ENCODE data around the gene GPR75.

The GPR75 gene

DNA sequence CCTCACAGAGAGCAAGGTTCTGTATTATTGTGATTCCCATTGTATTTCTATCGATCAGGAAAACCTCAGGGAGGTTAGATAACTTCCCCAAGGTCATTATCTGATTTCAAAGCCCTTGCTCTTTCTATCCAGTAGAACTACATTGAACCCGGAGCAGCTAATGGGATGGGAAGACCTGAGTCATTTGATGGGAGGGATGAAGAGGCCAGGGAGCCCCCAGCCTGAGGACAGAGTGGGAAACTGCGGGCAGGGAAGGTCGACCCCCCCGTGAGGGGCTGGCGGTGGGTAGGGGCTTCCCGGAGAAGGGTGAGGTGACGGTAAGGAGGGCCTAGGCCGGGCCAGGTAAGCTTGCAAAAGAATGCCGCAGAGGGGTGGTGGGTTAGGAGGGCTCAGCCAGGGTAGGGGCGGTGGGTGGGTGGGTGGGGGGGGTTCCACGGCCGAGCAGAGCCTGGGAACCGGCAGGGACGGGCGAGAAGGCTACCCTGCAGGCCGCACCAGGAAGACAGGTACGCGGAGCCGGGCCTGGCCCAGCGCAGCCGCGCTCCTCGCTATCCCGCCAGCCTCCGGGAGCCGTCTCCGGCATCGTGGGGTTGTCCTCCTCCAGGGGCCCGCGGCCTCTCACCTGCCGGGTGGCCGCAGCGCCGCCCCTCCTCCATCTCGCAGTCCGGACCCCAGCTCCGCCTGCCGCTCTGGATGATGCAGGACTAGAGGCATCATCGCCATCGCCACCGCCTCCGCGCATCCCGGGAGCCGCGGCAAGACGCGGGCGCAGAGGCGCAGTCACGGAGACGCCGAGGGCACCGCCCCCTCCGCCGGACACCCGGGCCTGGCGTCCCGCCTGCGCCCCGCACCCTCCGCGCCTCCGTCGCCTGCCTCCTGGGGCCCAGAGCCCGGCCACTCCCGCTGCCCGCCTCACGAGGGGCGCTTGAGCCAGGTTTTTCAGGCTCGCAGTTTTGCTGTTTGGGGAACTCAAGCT is at the start of gene GPR75:
GPR75 (minus strand) TSS at position 762 of the 976 bp plus-strand sequence. CDS start 5,211 bp downstream, outside the sequence.
- no peak for ATAC-seq

DNA sequence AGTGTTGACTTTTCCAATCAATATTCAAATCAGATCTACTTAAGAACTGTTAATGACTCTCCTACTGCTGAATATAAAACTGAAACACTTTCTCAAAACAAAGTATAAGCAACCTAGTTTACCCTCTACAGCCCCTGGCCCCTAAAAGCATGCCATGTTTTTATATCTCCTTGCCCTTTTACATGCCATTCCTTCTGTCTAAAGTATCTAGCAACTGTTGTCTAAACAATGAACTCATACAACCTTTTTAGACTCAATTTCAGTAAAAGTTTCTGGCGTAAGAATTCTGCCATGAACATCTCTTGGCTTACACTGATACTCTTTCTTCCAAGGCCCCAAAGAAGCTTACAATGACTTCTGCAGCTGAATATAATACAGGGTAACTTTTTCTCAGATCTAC is 47.8 kb upstream of the GPR75 start:
- ATAC-seq: no peak

DNA sequence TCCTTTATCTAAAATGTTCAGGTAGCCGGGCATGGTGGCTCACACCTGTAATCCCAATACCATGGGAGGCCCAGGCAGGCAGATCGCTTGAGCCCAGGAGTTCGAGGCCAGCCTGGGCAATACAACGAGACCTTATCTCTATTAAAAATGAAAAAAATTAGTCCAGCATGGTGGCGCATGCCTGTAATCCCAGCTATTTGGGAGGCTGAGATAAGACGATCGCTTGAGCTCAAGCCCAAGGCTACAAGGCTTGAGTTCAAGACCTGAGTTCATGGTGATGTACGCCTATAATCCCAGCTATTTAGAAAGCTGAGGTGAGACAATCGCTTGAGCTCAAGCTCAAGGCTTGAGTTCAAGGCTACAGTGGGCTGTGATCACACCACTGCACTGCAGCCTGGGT is 45.6 kb upstream of the GPR75 start:
- no peak for ATAC-seq

DNA sequence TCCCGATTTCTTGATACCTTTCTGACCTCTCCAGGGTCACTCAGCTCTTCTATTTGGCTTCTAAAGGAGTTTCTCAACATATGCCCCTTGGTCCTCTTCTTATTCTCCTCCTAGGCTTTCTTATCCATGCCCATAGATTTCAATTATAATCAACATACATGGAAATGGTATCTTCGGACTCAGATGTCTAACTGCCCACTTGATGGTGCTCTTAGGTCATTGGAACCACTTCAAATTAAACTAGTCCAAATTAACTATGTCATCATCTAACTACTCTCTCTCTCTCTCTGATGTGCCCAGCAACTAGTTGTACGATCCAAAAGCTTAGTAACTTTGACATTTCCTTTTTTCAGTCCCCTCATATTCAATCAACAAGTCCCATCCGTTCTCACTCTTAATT is 43.2 kb upstream of the GPR75 start:
- no peak for ATAC-seq

DNA sequence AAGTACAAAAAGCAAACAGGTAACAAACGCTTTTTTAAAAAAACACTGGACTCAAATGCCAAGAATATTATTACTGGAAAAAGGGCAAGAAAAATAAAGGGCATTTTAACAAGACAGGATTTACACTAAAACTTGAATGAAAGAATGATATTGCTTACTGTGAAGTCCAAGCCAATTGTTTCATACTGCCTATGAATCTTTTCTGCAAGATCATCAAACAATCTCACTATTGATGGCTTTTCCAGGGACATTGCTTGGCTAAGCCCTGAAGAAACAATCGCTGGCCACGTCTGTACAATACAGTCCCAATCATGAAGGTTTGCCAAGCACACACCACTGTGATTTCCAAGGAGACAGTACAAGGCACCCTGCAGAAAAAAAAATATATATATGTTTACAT is 41.4 kb upstream of the GPR75 start:
- ATAC-seq: no peak

DNA sequence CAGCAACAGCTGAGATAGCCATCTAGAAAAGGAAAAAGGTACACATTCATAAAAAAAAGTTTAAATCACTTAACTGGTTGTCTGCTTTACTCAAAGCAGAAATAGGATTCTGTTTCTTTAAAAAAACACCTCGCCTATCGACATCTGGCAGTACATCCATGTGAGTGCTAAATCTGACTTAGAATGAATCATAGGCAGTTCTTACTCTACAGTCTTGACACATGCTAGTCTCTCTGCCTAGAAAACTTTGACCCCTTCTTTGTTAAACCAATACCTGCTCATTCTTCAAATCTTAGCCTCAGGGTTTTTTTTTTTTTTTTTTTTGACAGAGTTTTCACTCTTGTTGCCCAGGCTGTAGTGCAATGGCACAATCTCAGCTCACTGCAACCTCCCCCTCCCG is 37.1 kb upstream of the GPR75 start:
- peak; percentile 91 to 94 for ATAC-seq

DNA sequence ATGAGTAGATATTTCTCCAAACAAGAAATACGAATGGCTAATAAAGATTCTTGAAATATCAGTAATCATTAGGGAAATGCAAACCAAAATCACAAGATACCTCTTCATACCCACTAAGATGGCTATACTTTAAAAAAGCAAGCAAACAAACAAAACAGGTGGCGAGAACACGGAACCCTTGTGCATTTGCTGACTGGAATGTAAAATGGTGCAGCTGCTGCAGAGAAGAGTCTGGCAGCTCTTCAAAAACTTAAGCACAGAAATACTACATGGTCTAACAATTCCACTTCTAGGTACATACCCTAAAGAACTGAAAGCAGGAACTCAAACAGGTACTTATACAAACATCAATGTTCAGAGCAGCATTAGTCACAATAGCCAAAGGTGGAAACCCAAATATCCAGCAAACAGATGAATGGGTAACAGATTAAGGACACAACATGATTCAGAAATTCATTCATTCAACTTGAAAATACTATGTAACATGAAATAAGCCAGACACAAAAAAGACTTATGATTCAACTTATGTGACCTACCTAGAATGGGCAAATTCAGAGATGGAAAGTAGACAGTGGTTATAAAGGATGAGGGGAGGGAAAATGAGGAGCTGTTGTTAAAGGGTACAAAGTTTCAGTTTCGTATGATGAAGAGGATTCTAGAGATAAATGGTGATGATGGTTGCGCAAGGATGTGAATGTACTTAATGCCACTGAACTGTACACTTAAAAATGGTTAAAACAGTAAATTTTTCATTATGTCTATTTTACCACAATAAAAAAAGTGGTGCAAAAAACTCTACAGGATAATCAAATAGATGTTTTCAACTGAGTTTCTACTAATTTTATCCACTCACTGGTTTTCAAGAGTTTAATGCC is 26.9 kb upstream of the GPR75 start:
- peak; percentile 52 to 57 for ATAC-seq

DNA sequence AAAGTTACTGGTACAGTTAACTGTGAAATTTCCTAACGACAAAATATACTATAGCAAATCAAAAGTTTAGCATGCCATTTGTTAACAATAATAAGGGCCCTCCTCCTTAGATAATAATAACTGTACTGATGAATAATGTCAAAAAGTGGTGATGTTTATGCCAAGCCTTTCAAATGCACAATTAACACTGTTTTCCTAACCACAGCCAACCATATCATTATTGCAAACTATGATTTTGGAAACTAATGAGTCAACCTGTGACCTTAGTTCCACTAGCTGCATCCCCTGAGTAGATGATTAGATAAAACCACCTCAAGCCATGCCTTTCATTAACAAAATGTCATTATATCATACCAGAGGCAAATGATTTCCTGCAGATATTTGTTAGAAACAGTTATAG is 25.1 kb upstream of the GPR75 start:
- ATAC-seq: peak; percentile 48 to 66

DNA sequence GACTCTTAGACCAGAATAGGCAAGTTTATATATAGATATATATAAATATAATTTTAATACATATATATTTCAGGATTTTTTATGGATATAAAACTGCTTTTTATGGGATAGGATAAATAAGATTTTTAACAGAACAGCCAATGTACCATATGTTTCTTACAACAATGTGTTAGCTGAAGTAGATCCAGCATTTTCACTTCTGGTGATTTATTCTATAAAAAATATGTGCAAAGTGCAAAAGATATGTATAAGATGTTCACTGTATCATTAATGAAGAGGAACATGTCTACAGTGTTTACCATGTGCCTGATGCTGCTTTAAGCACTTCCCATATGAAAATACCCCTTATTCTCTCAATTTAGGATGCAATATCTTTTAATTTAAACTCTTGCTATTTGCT is 22.2 kb upstream of the GPR75 start:
- ATAC-seq: no peak

DNA sequence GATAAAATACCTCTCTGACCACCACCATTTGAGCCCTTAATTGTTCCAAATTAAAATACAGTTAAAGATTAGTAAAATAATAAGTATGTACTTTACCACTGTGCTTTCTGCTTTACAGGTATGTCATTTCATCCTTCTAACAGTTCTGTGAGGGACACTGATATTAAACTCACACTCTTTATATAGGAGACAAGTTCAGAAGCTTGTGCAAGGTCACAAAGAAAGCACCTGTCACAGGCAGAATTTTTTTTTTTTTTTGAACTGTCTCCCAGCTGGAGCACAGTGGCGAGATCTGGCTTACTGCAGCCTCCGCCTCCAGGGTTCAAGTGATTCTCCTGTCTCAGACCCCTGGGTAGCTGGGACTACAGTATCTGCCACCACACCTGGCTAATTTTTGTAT is 21.6 kb upstream of the GPR75 start:
- no peak for ATAC-seq

DNA sequence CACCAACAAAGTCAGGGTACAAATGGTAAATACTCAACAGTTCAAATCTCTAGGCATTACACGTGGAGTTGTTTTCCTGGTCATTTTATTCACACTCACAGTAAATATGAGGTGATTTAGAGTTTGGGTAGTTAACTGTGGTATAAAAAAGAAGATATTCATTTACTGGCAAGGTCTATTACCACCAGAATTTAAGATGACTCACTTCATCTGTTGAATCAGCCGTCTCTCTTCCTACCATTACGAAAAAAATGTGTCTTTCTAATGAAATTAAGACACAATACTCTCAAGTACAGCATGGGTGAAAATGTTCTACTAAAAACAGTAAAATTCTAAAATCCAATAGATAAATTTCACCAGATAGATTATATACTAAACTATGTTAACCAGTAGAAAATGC is 21.0 kb upstream of the GPR75 start:
- no peak for ATAC-seq

DNA sequence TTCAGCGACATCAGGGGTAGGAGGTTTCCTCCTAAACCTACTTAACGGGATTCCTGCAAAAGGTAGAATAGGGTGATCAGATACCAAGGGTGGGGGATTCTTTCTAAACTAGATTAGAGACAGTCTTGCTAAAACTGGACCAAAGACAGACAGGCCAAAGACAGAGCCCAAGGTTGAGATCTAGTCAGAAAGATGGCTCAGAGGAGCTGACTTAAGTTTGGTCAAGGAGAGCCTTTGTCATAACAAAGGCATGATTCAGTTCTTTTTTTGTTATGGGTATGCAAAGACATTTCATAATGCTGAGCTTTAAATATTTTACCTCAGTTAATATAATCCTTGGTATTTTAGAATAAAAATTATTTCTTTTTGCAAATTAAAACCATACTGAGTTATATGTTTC is 17.8 kb upstream of the GPR75 start:
- ATAC-seq: no peak

DNA sequence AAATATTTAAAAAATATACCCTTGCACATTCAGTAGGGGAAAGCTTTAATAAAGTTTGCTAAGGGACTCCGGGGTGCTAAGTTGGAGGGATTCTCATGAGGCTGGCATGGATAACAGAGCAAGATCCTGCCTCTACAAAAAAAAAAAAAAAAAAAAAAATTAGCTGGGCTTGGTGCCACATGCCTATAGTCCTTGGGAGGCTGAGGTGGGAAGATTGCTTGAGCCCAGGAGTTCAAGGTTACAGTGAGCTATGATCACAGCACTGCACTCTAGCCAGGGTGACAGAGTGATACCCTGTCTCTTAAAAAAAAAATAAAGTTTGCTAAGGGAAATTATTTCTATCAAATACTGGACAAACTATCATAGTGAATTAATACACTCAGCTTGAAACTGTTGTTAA is 17.3 kb upstream of the GPR75 start:
- ATAC-seq: no peak

DNA sequence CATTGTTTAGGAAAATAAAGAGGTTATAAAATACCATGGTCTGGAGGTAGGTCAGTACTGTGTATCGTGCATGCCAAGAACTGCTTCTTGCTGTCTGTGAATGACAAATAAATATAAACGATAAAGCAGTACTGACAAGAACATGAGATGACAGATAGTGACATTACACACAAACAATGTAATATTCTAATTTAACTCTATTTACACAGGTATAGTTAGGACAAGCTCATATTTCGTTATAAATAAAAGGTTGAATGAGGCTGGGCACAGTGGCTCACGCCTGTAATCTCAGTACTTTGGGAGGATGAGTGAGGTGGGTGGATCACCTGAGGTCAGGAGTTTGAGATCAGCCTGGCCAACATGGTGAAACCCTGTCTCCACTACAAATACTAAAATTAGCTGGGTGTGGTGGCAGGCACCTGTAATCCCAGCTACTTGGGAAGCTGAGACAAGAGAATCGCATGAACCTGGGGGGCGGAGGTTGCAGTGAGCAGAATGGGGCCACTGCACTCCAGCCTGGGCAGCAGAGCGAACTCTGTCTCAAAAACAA is 14.7 kb upstream of the GPR75 start:
- ATAC-seq: no peak

DNA sequence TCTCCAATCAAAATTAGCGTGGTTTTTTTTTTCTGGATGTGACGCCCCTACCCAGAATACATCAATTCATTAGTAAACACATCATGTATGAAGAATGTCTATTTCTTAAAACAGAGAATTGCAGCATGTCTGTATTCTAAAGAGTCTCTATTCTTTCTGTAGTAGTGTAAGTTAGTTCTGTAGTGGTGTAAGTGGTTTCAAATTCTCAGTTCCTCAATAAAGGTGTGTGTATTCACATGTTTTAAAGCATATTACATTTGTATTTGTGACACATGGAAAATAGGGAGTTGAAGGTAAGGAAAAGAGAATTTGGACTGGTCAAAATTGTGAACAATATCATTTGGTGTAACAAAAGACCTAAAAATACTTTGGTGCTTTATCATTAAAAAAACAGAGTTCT is 8.0 kb upstream of the GPR75 start:
- no peak for ATAC-seq

DNA sequence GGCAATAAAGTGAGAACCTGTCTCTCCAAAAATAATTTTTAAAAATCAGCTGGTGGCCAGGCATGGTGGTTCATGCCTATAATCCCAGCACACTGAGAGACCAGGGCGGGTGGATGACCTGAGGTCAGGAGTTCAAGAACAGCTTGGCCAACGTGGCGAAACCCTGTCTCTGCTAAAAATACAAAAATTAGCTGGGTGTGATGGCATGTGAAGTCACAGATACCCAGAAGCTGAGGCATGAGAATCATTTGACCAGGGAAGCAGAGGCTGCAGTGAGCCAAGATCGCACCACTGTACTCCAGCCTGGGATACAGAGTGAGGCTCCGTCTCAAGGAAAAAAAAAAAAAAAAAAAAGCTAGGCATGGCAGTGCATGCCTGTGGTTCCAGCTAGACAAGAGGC is 7.4 kb upstream of the GPR75 start:
- ATAC-seq: no peak

DNA sequence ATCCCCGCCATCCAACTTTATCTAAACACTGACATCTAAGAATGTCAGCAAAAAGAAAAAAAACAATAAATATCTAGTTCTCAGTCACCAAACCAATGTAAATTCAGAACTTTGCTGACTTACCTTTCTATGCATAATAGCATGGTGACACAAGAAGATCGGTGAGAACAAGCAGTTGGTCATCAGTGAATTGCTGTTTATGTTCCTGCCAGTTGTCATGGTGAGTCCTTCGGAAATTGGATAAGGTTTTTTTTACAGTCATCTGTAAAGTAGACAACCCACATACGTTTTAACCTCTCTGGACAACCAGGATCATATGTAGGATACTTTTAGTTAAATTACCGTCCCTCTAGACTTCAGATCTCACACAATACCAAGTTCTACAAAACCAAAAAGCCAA is 6.2 kb upstream of the GPR75 start:
- ATAC-seq: no peak

DNA sequence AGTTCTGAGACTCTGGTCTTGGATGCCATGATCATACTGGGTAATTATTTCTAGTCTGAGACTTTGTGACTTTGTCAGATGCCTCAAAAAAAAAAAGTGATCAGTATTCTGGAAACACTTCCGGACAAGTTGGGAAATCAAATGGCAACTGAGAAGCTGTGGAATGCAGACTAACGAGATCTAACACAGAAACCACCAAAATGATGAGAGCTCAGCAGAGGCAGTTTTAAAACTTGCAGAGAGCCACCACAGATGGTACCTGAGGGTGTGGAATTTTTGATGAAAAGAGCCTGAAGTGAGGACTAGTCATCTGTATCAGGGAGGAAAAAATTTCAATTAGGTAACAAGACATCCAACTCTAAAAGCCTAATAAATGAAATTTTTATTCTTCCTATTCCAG is 5.5 kb upstream of the GPR75 start:
- ATAC-seq: no peak

DNA sequence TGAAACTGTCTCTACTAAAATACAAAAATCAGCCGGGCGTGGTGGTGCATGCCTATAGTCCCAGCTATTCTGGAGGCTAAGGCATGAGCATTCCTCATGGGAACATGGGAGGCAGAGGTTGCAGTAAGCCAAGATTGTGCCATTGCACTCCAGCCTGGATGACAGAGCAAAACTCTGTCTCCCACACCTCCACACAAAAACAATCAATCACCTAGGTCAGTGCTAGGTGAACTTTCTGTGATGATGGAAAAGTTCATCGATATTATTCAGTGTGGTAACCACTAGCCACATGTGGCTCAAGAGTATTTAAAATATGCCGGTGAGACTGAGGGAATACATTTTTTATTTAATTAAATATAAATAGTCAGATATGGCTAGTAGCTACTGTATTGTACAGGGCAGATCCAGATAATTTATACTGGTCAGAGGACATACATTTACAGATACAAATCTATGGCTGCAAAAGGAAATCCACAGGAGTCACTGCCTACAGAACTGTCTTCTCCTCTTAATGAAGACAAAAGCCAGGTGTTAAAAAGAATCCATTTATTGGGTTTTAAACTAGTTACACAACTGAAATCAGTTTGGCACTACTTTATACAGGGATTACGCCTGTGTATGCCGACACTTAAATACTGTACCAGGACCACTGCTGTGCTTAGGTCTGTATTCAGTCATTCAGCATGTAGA is 3.9 kb upstream of the GPR75 start:
- no peak for ATAC-seq

DNA sequence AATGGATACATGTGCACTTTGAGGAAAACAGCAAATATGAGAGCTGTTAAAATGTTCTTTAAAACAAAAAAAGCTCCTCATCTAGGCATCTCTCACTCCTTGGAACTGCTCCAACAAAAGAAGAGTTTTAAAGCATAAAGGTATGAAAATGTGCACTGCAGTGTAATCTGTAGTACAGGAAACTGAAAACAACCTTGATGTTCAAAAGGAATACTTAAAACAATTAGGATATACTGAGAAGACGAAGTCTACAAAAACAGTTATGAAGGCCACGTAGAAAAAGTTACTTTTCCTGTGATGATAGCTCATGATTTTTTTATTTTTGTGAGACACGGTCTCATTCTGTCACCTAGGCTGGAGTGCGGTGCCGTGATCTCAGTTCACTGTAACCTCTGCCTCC is 2.1 kb upstream of the GPR75 start:
- no peak for ATAC-seq

DNA sequence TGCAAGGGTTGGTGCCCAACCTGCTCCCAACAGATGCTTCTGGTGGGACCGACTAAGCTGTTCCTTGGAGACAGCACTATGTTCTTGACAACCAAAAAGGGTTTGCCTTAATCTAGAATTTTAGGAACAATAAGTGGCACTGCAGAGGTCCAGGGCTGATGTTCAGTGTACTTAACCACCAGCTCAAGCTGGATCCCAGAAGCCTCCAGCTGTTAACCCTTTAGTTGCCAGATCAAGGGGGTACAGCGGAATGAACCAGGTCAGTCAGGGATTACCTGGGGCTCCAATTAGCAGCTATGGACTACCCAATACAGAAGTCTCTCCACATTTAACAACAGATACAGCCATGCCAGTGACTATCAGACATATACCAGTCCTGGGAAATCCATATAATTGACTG is 3.5 kb downstream of the GPR75 start:
- ATAC-seq: no peak

DNA sequence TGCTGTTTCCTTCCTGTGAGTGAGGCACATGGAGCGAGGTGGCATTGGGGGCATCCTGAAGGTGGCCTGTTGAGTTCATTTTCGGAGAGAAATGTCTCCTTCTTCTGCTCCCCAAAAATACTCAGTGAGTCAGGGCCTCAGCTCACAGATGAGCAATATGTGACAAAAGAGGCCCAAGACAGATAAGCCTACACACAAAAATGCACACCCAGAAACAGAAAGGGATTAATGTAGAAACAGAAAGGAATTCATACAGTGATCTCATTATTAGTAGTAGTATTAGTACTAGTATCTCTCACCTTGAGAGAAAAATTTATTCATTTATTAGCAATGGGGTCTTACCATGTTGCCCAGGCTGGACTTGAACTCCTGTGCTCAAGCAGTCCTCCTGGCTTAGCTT is 5.1 kb downstream of the GPR75 start:
- peak; percentile 78 to 86 for ATAC-seq

DNA sequence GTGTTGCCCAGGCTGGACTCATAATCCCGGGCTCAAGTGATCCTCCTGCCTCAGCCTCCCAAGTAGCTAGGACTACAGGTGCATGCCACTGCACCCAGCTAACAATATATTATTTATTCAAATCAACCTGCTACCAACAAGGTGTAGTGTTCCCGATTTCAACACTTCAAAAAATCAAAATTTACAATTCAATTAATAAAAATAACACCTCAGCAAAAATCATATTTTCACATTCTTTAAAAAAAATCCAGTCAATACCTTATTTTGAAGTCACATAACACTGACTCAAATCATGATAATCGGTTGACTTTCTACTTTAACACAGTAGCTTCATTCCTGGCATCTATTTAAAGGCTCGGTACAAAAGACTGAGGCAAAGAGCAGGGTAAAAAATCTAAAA is 7.2 kb downstream of the GPR75 start:
- ATAC-seq: no peak
